NT2/D1 (cell line): ENCODE results near the gene PPFIA2.

ENCODE experiments used
- DNase-seq: peaks from one replicate; pipeline ENCODE4 v3.0.0-alpha.2; 2011; ENCODE audit warnings: low read depth, low spot score
- H3K27me3 ChIP-seq: 2 replicates; pipeline ENCODE4 v1.6.0; 2011; ENCODE audit warnings: mild to moderate bottlenecking; ENCODE audit not compliant: insufficient read length, insufficient read depth
- H3K36me3 ChIP-seq: 2 replicates; pipeline ENCODE4 v1.6.1; 2011; ENCODE audit warnings: mild to moderate bottlenecking, low read length, mixed read lengths; ENCODE audit not compliant: insufficient read depth, insufficient read length
- H3K4me1 ChIP-seq: 2 replicates; pipeline ENCODE4 v1.5.1; 2011; ENCODE audit not compliant: insufficient read depth, insufficient read length
- H3K4me3 ChIP-seq: 2 replicates; pipeline ENCODE4 v1.5.1; 2011; ENCODE audit warnings: low read depth; ENCODE audit not compliant: insufficient read length
- H3K9ac ChIP-seq: 2 replicates; pipeline ENCODE4 v1.6.0; 2011; ENCODE audit warnings: low read depth; ENCODE audit not compliant: insufficient read length
- H3K9me3 ChIP-seq: 2 replicates; pipeline ENCODE4 v1.5.1; 2011; ENCODE audit warnings: mild to moderate bottlenecking, low read length; ENCODE audit not compliant: insufficient read depth
- SUZ12 ChIP-seq: IDR thresholded peaks from 2 replicates; pipeline ENCODE4 v1.6.1; 2011; ENCODE audit not compliant: insufficient read length, insufficient read depth; ENCODE audit errors: extremely low read depth
- YY1 ChIP-seq: IDR thresholded peaks from 2 replicates; pipeline ENCODE4 v1.6.1; 2011; ENCODE audit not compliant: insufficient read length, insufficient read depth
- ZNF274 ChIP-seq: IDR thresholded peaks from 2 replicates; pipeline ENCODE4 v1.6.1; 2011; ENCODE audit warnings: mild to moderate bottlenecking, low read depth, low read length

Gene PPFIA2

GRCh38 chr12:81261508-81262207, 497.5 kb downstream of the PPFIA2 start:
- no peaks in the 10 kb centered on the region for H3K9me3 ChIP-seq
- H3K9ac ChIP-seq = no peak overlapping the region
- no peaks in the 10 kb centered on the region for H3K27me3 ChIP-seq
- H3K4me1 ChIP-seq = no peaks in the 10 kb centered on the region
- H3K36me3 ChIP-seq = no peaks in the 10 kb centered on the region
- no peak overlapping the region for H3K4me3 ChIP-seq
- TF ChIP-seq YY1 = no peak
- TF ChIP-seq ZNF274 = no peak
- no peak for TF ChIP-seq SUZ12
- no peak for DNase-seq

- H3K27me3 ChIP-seq = no peaks in the 10 kb centered on the region
- H3K36me3 ChIP-seq = no peaks in the 10 kb centered on the region
- no peak for DNase-seq
- no peak overlapping the region for H3K4me3 ChIP-seq
- H3K9ac ChIP-seq = no peak overlapping the region
- H3K9me3 ChIP-seq = no peaks in the 10 kb centered on the region
- TF ChIP-seq YY1 (no peak), ZNF274 (no peak), SUZ12 (no peak)
- H3K4me1 ChIP-seq = no peaks in the 10 kb centered on the region
Measured at GRCh38 chr12:81259360-81259759, 499.8 kb downstream of the PPFIA2 start.

GRCh38 chr12:81257947-81258551, 501.1 kb downstream of the PPFIA2 start:
- peak; percentile 49 for DNase-seq
- no peak overlapping the region for H3K9ac ChIP-seq
- H3K9me3 ChIP-seq = no peaks in the 10 kb centered on the region
- no peaks in the 10 kb centered on the region for H3K4me1 ChIP-seq
- no peaks in the 10 kb centered on the region for H3K36me3 ChIP-seq
- no peak overlapping the region for H3K4me3 ChIP-seq
- H3K27me3 ChIP-seq = no peaks in the 10 kb centered on the region
- no peak for TF ChIP-seq YY1
- TF ChIP-seq ZNF274 = no peak
- no peak for TF ChIP-seq SUZ12

GRCh38 chr12:81255947-81256346, 503.2 kb downstream of the PPFIA2 start:
- TF ChIP-seq SUZ12 (no peak), YY1 (no peak), ZNF274 (no peak)
- Histone ChIP-seq H3K36me3 (no peaks in the 10 kb centered on the region), H3K27me3 (no peaks in the 10 kb centered on the region), H3K9ac (no peak overlapping the region), H3K4me3 (no peak overlapping the region), H3K4me1 (no peaks in the 10 kb centered on the region), H3K9me3 (no peaks in the 10 kb centered on the region)
- no peak for DNase-seq

GRCh38 chr12:81255456-81255855, 503.7 kb downstream of the PPFIA2 start:
- no peak for TF ChIP-seq ZNF274

GRCh38 chr12:81253360-81253759, 505.8 kb downstream of the PPFIA2 start:
- Histone ChIP-seq H3K4me3 (no peak overlapping the region), H3K4me1 (no peaks in the 10 kb centered on the region), H3K9me3 (no peaks in the 10 kb centered on the region), H3K27me3 (no peaks in the 10 kb centered on the region), H3K9ac (no peak overlapping the region), H3K36me3 (no peaks in the 10 kb centered on the region)
- DNase-seq = no peak
- TF ChIP-seq SUZ12 = no peak
- TF ChIP-seq ZNF274 = no peak
- TF ChIP-seq YY1 = no peak

More at GRCh38 chr12:81255456-81255855, 503.7 kb downstream of the PPFIA2 start:
- no peaks in the 10 kb centered on the region for H3K4me1 ChIP-seq
- no peak overlapping the region for H3K4me3 ChIP-seq
- H3K36me3 ChIP-seq = no peaks in the 10 kb centered on the region
- H3K27me3 ChIP-seq = no peaks in the 10 kb centered on the region
- no peak for DNase-seq
- H3K9ac ChIP-seq = no peak overlapping the region
- no peaks in the 10 kb centered on the region for H3K9me3 ChIP-seq

- TF ChIP-seq YY1 (no peak), SUZ12 (no peak), ZNF274 (no peak)
- Histone ChIP-seq H3K4me3 (no peak overlapping the region), H3K9me3 (no peaks in the 10 kb centered on the region)
Measured at GRCh38 chr12:81252228-81252627, 506.9 kb downstream of the PPFIA2 start.

More at GRCh38 chr12:81252228-81252627, 506.9 kb downstream of the PPFIA2 start:
- DNase-seq = no peak
- Histone ChIP-seq H3K9ac (no peak overlapping the region), H3K36me3 (no peaks in the 10 kb centered on the region), H3K4me1 (no peaks in the 10 kb centered on the region), H3K27me3 (no peaks in the 10 kb centered on the region)
